Neuronal stem cell (in vitro differentiated cells): Measurements from ENCODE around the gene EPHA7.
A peak's percentile ranks its signal among the peaks of the same experiment; 100 is the strongest.

Source experiments
- DNase-seq: peaks from one replicate; pipeline ENCODE4 v3.0.0-alpha.2; 2013; ENCODE audit warnings: low spot score
- H2AFZ ChIP-seq: one replicate; pipeline ENCODE4 v1.6.1; 2013; ENCODE audit warnings: mild to moderate bottlenecking, low read length, inconsistent platforms
- H2AK5ac ChIP-seq: 2 replicates; pipeline ENCODE4 v1.6.1; 2013; ENCODE audit warnings: low read depth, mild to moderate bottlenecking, inconsistent platforms, low read length, moderate library complexity, mixed read lengths
- H2BK120ac ChIP-seq: 2 replicates; pipeline ENCODE4 v1.6.1; 2013; ENCODE audit warnings: low read depth, mild to moderate bottlenecking, inconsistent platforms, low read length, moderate library complexity, mixed read lengths
- H2BK12ac ChIP-seq: one replicate; pipeline ENCODE4 v1.6.1; 2013; ENCODE audit warnings: low read length, inconsistent platforms
- H2BK15ac ChIP-seq: 2 replicates; pipeline ENCODE4 v1.6.1; 2013; ENCODE audit warnings: mild to moderate bottlenecking, low read length, inconsistent platforms, mixed read lengths
- H2BK5ac ChIP-seq: one replicate; pipeline ENCODE4 v1.6.1; 2013; ENCODE audit warnings: inconsistent platforms, mild to moderate bottlenecking, low read length, moderate library complexity
- H3K14ac ChIP-seq: one replicate; pipeline ENCODE4 v1.6.1; 2013; ENCODE audit warnings: low read length, inconsistent platforms
- H3K18ac ChIP-seq: 2 replicates; pipeline ENCODE4 v1.6.1; 2013; ENCODE audit warnings: low read length, inconsistent platforms
- H3K23ac ChIP-seq: 2 replicates; pipeline ENCODE4 v1.6.1; 2013; ENCODE audit warnings: low read depth, mild to moderate bottlenecking, mixed read lengths, low read length, inconsistent platforms; ENCODE audit not compliant: poor library complexity
- H3K27ac ChIP-seq: replicated peaks from 3 replicates; pipeline ENCODE4 v1.5.1; 2013; ENCODE audit warnings: low read length, inconsistent platforms
- H3K27me3 ChIP-seq, 3 experiments: 2 replicates each; pipeline ENCODE4 v1.6.1; 2013; ENCODE audit warnings: low read length in 3 of 3, mild to moderate bottlenecking in 2 of 3, inconsistent platforms in 1 of 3, low read depth in 1 of 3, mixed read lengths in 1 of 3, moderate library complexity in 1 of 3; ENCODE audit not compliant: control insufficient read depth in 3 of 3, insufficient read depth in 3 of 3
- H3K36me3 ChIP-seq, 2 donors: replicated peaks in 1 of 2; 2 replicates each; pipeline ENCODE4 v1.6.1; 2013; ENCODE audit warnings: low read length in 2 of 2; ENCODE audit not compliant: control insufficient read depth in 2 of 2, insufficient read depth in 2 of 2
- H3K4ac ChIP-seq: 2 replicates; pipeline ENCODE4 v1.6.1; 2013; ENCODE audit warnings: inconsistent platforms, mild to moderate bottlenecking, low read length, moderate library complexity
- H3K4me1 ChIP-seq, 2 donors: 1 replicate in 1 of 2; 2 replicates in 1 of 2; pipeline ENCODE4 v1.6.1; 2013; ENCODE audit warnings: low read length in 2 of 2, low read depth in 1 of 2; ENCODE audit not compliant: control insufficient read depth in 2 of 2, insufficient read depth in 1 of 2
- H3K4me2 ChIP-seq: one replicate; pipeline ENCODE4 v1.6.1; 2013; ENCODE audit warnings: mild to moderate bottlenecking, low read length, inconsistent platforms; ENCODE audit not compliant: insufficient read depth, poor library complexity, severe bottlenecking
- H3K4me3 ChIP-seq, 2 donors: 2 replicates each; pipeline ENCODE4 v1.5.1; 2013; ENCODE audit warnings: low read length in 2 of 2, mild to moderate bottlenecking in 2 of 2, inconsistent platforms in 1 of 2, moderate library complexity in 1 of 2
- H3K79me1 ChIP-seq: one replicate; pipeline ENCODE4 v1.6.1; 2013; ENCODE audit warnings: low read depth, mild to moderate bottlenecking, inconsistent platforms, low read length, moderate library complexity
- H3K9ac ChIP-seq: one replicate; pipeline ENCODE4 v1.6.1; 2013; ENCODE audit warnings: mild to moderate bottlenecking, low read depth, low read length, inconsistent platforms; ENCODE audit not compliant: poor library complexity
- H3K9me3 ChIP-seq, 2 donors: replicated peaks in 1 of 2; 2 replicates each; pipeline versions ENCODE3 to v1.6.1; 2013; ENCODE audit warnings: low read length in 2 of 2, mild to moderate bottlenecking in 2 of 2, inconsistent platforms in 1 of 2, low read depth in 1 of 2, mixed read lengths in 1 of 2, moderate library complexity in 1 of 2; ENCODE audit not compliant: control insufficient read depth in 2 of 2, insufficient read depth in 1 of 2
- H4K8ac ChIP-seq: one replicate; pipeline ENCODE4 v1.6.1; 2013; ENCODE audit warnings: low read depth, mild to moderate bottlenecking, inconsistent platforms, low read length, moderate library complexity
- H4K91ac ChIP-seq: one replicate; pipeline ENCODE4 v1.6.1; 2013; ENCODE audit warnings: low read length, low read depth, mild to moderate bottlenecking, inconsistent platforms; ENCODE audit not compliant: poor library complexity
- WGBS, 2 donors: extraction: QIAGEN DNeasy Blood & Tissue Kit; methylation state at CpG; one replicate each; pipeline ENCODE4 v1.1.7; 2013; ENCODE audit warnings: missing lambda C conversion rate in 2 of 2, mixed read lengths in 1 of 2; ENCODE audit not compliant: insufficient read length in 2 of 2, insufficient replicate concordance in 1 of 2; ENCODE audit errors: extremely low coverage in 2 of 2; 5-methylcytosine and 5-hydroxymethylcytosine counted together

EPHA7 gene

GRCh38 chr6:93272211-93272610 lies 147.1 kb downstream of the EPHA7 start:
- Histone ChIP-seq H3K4me3 (no peak overlapping the region), H3K4me1 (peaks cover 0 to 4% of the 10 kb centered on the region in 2 donors), H3K9me3 (no peaks in the 10 kb centered on the region), H2BK12ac (no peak overlapping the region), H4K8ac (no peak overlapping the region), H3K4ac (no peak overlapping the region), H3K36me3 (no peaks in the 10 kb centered on the region), H2BK5ac (no peak overlapping the region), H2BK15ac (no peak overlapping the region), H3K9ac (no peak overlapping the region), H3K79me1 (no peaks in the 10 kb centered on the region), H3K23ac (no peak overlapping the region), H2AFZ (no peak overlapping the region), H3K18ac (no peak overlapping the region), H2BK120ac (no peak overlapping the region), H3K4me2 (no peak overlapping the region), H3K27ac (no peak overlapping the region), H4K91ac (no peak overlapping the region), H3K14ac (no peak overlapping the region), H2AK5ac (no peak overlapping the region), H3K27me3 (no peaks in the 10 kb centered on the region)
- no CpG with 5 or more reads among the region's 4 CpGs for WGBS, 2 donors
- no peak for DNase-seq

GRCh38 chr6:93266116-93266817 lies 153.1 kb downstream of the EPHA7 start:
- no peaks in the 10 kb centered on the region for H3K4me1 ChIP-seq
- H4K91ac ChIP-seq = no peak overlapping the region
- H4K8ac ChIP-seq = no peak overlapping the region
- H2BK15ac ChIP-seq = no peak overlapping the region
- no peak overlapping the region for H3K9ac ChIP-seq
- WGBS, 2 donors = no CpG with 5 or more reads among the region's 3 CpGs
- no peak for DNase-seq
- H3K4ac ChIP-seq = no peak overlapping the region
- H2BK12ac ChIP-seq = no peak overlapping the region
- no peak overlapping the region for H3K27ac ChIP-seq
- no peaks in the 10 kb centered on the region for H3K79me1 ChIP-seq
- H3K4me3 ChIP-seq = peak overlapping the region in 1 of 2 donors; percentile 47
- H3K27me3 ChIP-seq = no peaks in the 10 kb centered on the region
- H2AFZ ChIP-seq = no peak overlapping the region
- H3K9me3 ChIP-seq = no peaks in the 10 kb centered on the region
- no peak overlapping the region for H2BK5ac ChIP-seq
- H3K14ac ChIP-seq = no peak overlapping the region
- no peaks in the 10 kb centered on the region for H3K36me3 ChIP-seq
- no peak overlapping the region for H3K23ac ChIP-seq
- H2BK120ac ChIP-seq = no peak overlapping the region
- no peak overlapping the region for H3K18ac ChIP-seq
- no peak overlapping the region for H3K4me2 ChIP-seq
- no peak overlapping the region for H2AK5ac ChIP-seq

GRCh38 chr6:93260881-93261280 lies 158.5 kb downstream of the EPHA7 start:
- H3K36me3 ChIP-seq = no peaks in the 10 kb centered on the region
- H2BK120ac ChIP-seq = no peak overlapping the region
- no peak overlapping the region for H2AK5ac ChIP-seq
- H3K23ac ChIP-seq = no peak overlapping the region
- H3K4me2 ChIP-seq = no peak overlapping the region
- no CpG with 5 or more reads among the region's 2 CpGs for WGBS, 2 donors
- no peak overlapping the region for H3K18ac ChIP-seq
- H3K4ac ChIP-seq = no peak overlapping the region
- no peak overlapping the region for H3K27ac ChIP-seq
- no peak overlapping the region for H3K9ac ChIP-seq
- no peaks in the 10 kb centered on the region for H3K4me1 ChIP-seq
- no peak overlapping the region for H3K4me3 ChIP-seq
- no peaks in the 10 kb centered on the region for H3K9me3 ChIP-seq
- H2AFZ ChIP-seq = peak overlapping the region; percentile 5
- no peak overlapping the region for H2BK5ac ChIP-seq
- no peak overlapping the region for H2BK15ac ChIP-seq
- DNase-seq = no peak
- H4K91ac ChIP-seq = no peak overlapping the region
- no peaks in the 10 kb centered on the region for H3K79me1 ChIP-seq
- H2BK12ac ChIP-seq = no peak overlapping the region
- no peak overlapping the region for H4K8ac ChIP-seq
- no peaks in the 10 kb centered on the region for H3K27me3 ChIP-seq
- no peak overlapping the region for H3K14ac ChIP-seq

- Histone ChIP-seq H2BK5ac (no peak overlapping the region), H3K9me3 (no peaks in the 10 kb centered on the region), H4K8ac (no peak overlapping the region), H2AK5ac (no peak overlapping the region), H3K27me3 (no peaks in the 10 kb centered on the region), H2BK12ac (no peak overlapping the region), H4K91ac (no peak overlapping the region), H3K27ac (no peak overlapping the region), H3K4me1 (no peaks in the 10 kb centered on the region), H3K4me2 (no peak overlapping the region), H3K79me1 (no peaks in the 10 kb centered on the region), H3K4ac (no peak overlapping the region), H3K36me3 (peaks cover 0 to 1% of the 10 kb centered on the region in 2 donors), H3K4me3 (no peak overlapping the region), H3K23ac (no peak overlapping the region), H2AFZ (no peak overlapping the region), H3K14ac (no peak overlapping the region), H2BK15ac (no peak overlapping the region), H2BK120ac (no peak overlapping the region), H3K9ac (no peak overlapping the region), H3K18ac (no peak overlapping the region)
- no CpG with 5 or more reads among the region's 3 CpGs for WGBS, 2 donors
- no peak for DNase-seq
These were observed 160.0 kb downstream of the EPHA7 start for GRCh38 chr6:93259332-93259731.
